A549 (cell line): ENCODE data around the gene TSC22D1. TPM values are rescaled to one million over a fixed set of nuclear protein-coding genes. Genes with fewer than 3 reads are reported as not detected.

Experiments
- ATAC-seq, 2 experiments: fragments of 200-7000 bp in 1 of 2; fragments of >200 bp in 1 of 2; cut with Nextera tagmentation in 1 of 2; cut with Tn5 transposase in 1 of 2; 3 replicates each; pipeline versions ENCODE4 v1.8.0 to v1.9.1; 2018 to 2020; ENCODE audit warnings: mild to moderate bottlenecking in 1 of 2, moderate library complexity in 1 of 2
- CTCF ChIA-PET: fragments of 300-600 bp; sonication (Branson Sonifier 250); formaldehyde crosslinking; extraction: SDS; loops from one replicate; lab custom pipeline; 2021; ENCODE audit warnings: antibody characterized with exemption, inconsistent platforms; lab: Yijun Ruan, JAX
- POLR2A ChIA-PET: fragments of 350-600 bp; formaldehyde crosslinking; extraction: SDS; loops from one replicate; lab custom pipeline; 2021; ENCODE audit warnings: antibody characterized with exemption, inconsistent platforms; lab: Yijun Ruan, JAX
- DNase-seq, 2 experiments: peaks; one replicate each; pipeline versions ENCODE4 v3.0.0 to v3.0.0-alpha.2; 2011 to 2016; ENCODE audit warnings: low read depth in 1 of 2, low spot score in 1 of 2
- FAIRE-seq: peaks from 2 replicates; lab custom pipeline; 2011; peaks lifted over from hg19 to GRCh38; lab: Jason Lieb, UNC
- H3K27ac ChIP-seq, 2 experiments: fragments of >200 bp; sonication (Bioruptor Twin); formaldehyde crosslinking; 3 replicates each; pipeline ENCODE4 v1.5.1; 2016 to 2017
- H3K4me1 ChIP-seq: fragments of >200 bp; sonication (Bioruptor Twin); formaldehyde crosslinking; 3 replicates; pipeline ENCODE4 v1.6.1; 2016
- H3K4me2 ChIP-seq: fragments of >200 bp; sonication (Bioruptor Twin); formaldehyde crosslinking; 3 replicates; pipeline ENCODE4 v1.6.1; 2016
- H3K4me3 ChIP-seq: fragments of >200 bp; sonication (Bioruptor Twin); formaldehyde crosslinking; 3 replicates; pipeline ENCODE4 v1.5.1; 2016
- H3K9me3 ChIP-seq: fragments of >200 bp; sonication (Bioruptor Twin); formaldehyde crosslinking; 3 replicates; pipeline ENCODE4 v1.6.1; 2016
- CBX8 ChIP-seq: fragments of 200-600 bp; sonication (generic); IDR thresholded peaks from 2 replicates; pipeline ENCODE4 v1.6.1; 2016
- E2F6 ChIP-seq: IDR thresholded peaks from 2 replicates; pipeline ENCODE4 v1.6.1; 2012; ENCODE audit warnings: low read depth, borderline replicate concordance
- EHF ChIP-seq: fragments of 250-450 bp; sonication (Bioruptor Pico); IDR thresholded peaks from 2 replicates; pipeline ENCODE4 v1.5.0; 2020; ENCODE audit warnings: mild to moderate bottlenecking
- EHMT2 ChIP-seq: fragments of 200-600 bp; sonication (generic); IDR thresholded peaks from 2 replicates; pipeline ENCODE4 v1.6.1; 2016; ENCODE audit warnings: antibody characterized with exemption, low read depth, mild to moderate bottlenecking, moderate library complexity
- FOSL2 ChIP-seq, 2 experiments: fragments of 450-650 bp in 1 of 2; fragments of >200 bp in 1 of 2; sonication (Bioruptor Twin) in 1 of 2; formaldehyde crosslinking; IDR thresholded peaks; 2 replicates each; pipeline versions ENCODE4 v1.5.0 to v1.6.1; 2016 to 2020; ENCODE audit warnings: mild to moderate bottlenecking in 1 of 2, moderate library complexity in 1 of 2
- HDAC2 ChIP-seq: fragments of 200-600 bp; sonication (generic); IDR thresholded peaks from 2 replicates; pipeline ENCODE4 v1.6.1; 2016
- HEYL ChIP-seq: fragments of 250-450 bp; sonication (Bioruptor Pico); IDR thresholded peaks from 2 replicates; pipeline ENCODE4 v1.8.0; 2021; ENCODE audit warnings: mild to moderate bottlenecking, moderate library complexity
- HOXA7 ChIP-seq: fragments of 250-450 bp; sonication (Bioruptor Pico); IDR thresholded peaks from 2 replicates; pipeline ENCODE4 v1.5.0; 2020; ENCODE audit warnings: mild to moderate bottlenecking, moderate library complexity
- HOXB13 ChIP-seq: fragments of 250-450 bp; sonication (Bioruptor Pico); IDR thresholded peaks from 2 replicates; pipeline ENCODE4 v1.5.0; 2020; ENCODE audit warnings: low read depth, mild to moderate bottlenecking, moderate library complexity
- JUNB ChIP-seq: fragments of >200 bp; sonication (Bioruptor Twin); formaldehyde crosslinking; IDR thresholded peaks from 2 replicates; pipeline ENCODE4 v1.6.1; 2016
- KDM1A ChIP-seq: fragments of 200-600 bp; sonication (generic); IDR thresholded peaks from 2 replicates; pipeline ENCODE4 v1.6.1; 2016; ENCODE audit warnings: low read depth, mild to moderate bottlenecking
- MAX ChIP-seq: IDR thresholded peaks from 2 replicates; pipeline ENCODE4 v1.6.1; 2012
- MAZ ChIP-seq: fragments of 150-350 bp; IDR thresholded peaks from 2 replicates; pipeline ENCODE4 v1.6.1; 2014; ENCODE audit warnings: antibody characterized with exemption, low read depth, low read length, borderline replicate concordance
- MYC ChIP-seq: IDR thresholded peaks from 2 replicates; pipeline ENCODE4 v1.6.1; 2012; ENCODE audit warnings: mild to moderate bottlenecking, inconsistent platforms, low read length, improper control_type of control experiment, borderline replicate concordance
- NFE2L2 ChIP-seq: fragments of 150-350 bp; conservative IDR thresholded peaks from 2 replicates; pipeline ENCODE4 v1.6.1; 2014; ENCODE audit warnings: low read length
- POLR2AphosphoS2 ChIP-seq: conservative IDR thresholded peaks from 2 replicates; pipeline ENCODE4 v1.6.1; 2012; ENCODE audit warnings: low read length, improper control_type of control experiment, inconsistent platforms
- RCOR1 ChIP-seq: fragments of 150-350 bp; IDR thresholded peaks from 2 replicates; pipeline ENCODE4 v1.6.1; 2014; ENCODE audit warnings: antibody characterized with exemption, low read length, low read depth
- SMC3 ChIP-seq: fragments of >200 bp; sonication (Bioruptor Twin); formaldehyde crosslinking; IDR thresholded peaks from 3 replicates; pipeline ENCODE4 v1.6.1; 2018; ENCODE audit warnings: inconsistent platforms
- USF2 ChIP-seq: fragments of 450-650 bp; IDR thresholded peaks from 2 replicates; pipeline ENCODE4 v1.6.1; 2014; ENCODE audit warnings: antibody characterized with exemption
- ZFP36 ChIP-seq: fragments of 450-650 bp; IDR thresholded peaks from 2 replicates; pipeline ENCODE4 v1.6.1; 2014; ENCODE audit warnings: borderline replicate concordance; ENCODE audit not compliant: partially characterized antibody
- ZNF302 ChIP-seq: fragments of 250-450 bp; sonication (Bioruptor Pico); IDR thresholded peaks from 2 replicates; pipeline ENCODE4 v1.9.0; 2021; ENCODE audit warnings: inconsistent platforms, mild to moderate bottlenecking, moderate library complexity
- ZSCAN20 ChIP-seq: fragments of 250-450 bp; sonication (Bioruptor Pico); IDR thresholded peaks from 2 replicates; pipeline ENCODE4 v1.8.0; 2022; ENCODE audit warnings: mild to moderate bottlenecking, moderate library complexity
- WGBS: methylation state at CpG from one replicate; pipeline ENCODE4 v1.1.6; 2017; ENCODE audit errors: missing lambda C conversion rate; 5-methylcytosine and 5-hydroxymethylcytosine counted together
- polyA plus RNA-seq, 4 experiments: library from polyadenylated mRNA; depleted of rRNA in 3 of 4; stranded (reverse); fragments of >200 nt; fragmentation: RNase III in 1 of 4; extraction: RNeasy Plus Mini Kit Qiagen cat#74134 plus additional on column Dnase treatment in 1 of 4; gene quantifications; 2 replicates in 3 of 4; 3 replicates in 1 of 4; pipeline ENCODE4 v1.2.3, GENCODE V29; 2011 to 2017

Gene TSC22D1
- polyA plus RNA-seq, 2 of the 4 experiments (the other 2 are of a cell fraction), result 66.8 to 196 TPM

GRCh38 chr13:44452418-44452817, 123.7 kb downstream of the TSC22D1 start (continued):
- TF ChIP-seq EHMT2 (no peak), RCOR1 (no peak), JUNB (no peak), EHF (CRISPR knock-in tag) (no peak)

- POLR2A ChIA-PET, result interaction anchor here (0.5 kb wide), 1 partner anchor 310 kb away, joined by 3 read pairs; no protein-coding TSS in a partner anchor
- DNase-seq, result no peak
- CTCF ChIA-PET, result interaction anchor here (1.7 kb wide), 1 partner anchor 544 kb away, joined by 4 read pairs; no protein-coding TSS in a partner anchor
These were observed 124.5 kb downstream of the TSC22D1 start for GRCh38 chr13:44451651-44452050.

GRCh38 chr13:44451126-44451525, 125.0 kb downstream of the TSC22D1 start:
- Histone ChIP-seq H3K27ac (no peak overlapping the region), H3K4me2 (no peak overlapping the region), H3K9me3 (no peaks in the 10 kb centered on the region), H3K4me3 (no peak overlapping the region), H3K4me1 (peaks cover 13% of the 10 kb centered on the region; the same call in 1 of the 3 replicates)
- no peak for DNase-seq
- FAIRE-seq, result no peak
- 96% methylated on average over 11 of the region's 12 CpGs for WGBS
- POLR2A ChIA-PET, result no interaction called here
- ATAC-seq, result no peak
- CTCF ChIA-PET, result no interaction called here
- TF ChIP-seq USF2 (no peak), HDAC2 (no peak)

More at GRCh38 chr13:44451651-44452050, 124.5 kb downstream of the TSC22D1 start:
- no peak for FAIRE-seq
- Histone ChIP-seq H3K4me2 (no peak overlapping the region), H3K27ac (no peak overlapping the region), H3K9me3 (no peaks in the 10 kb centered on the region), H3K4me1 (peaks cover 13% of the 10 kb centered on the region; the same call in 1 of the 3 replicates), H3K4me3 (no peak overlapping the region)
- WGBS, result 98% methylated on average over 7 of the region's 7 CpGs
- no peak for TF ChIP-seq MAZ
- no peak for TF ChIP-seq E2F6
- no peak for TF ChIP-seq USF2
- TF ChIP-seq HDAC2, result no peak
- TF ChIP-seq SMC3, result no peak
- TF ChIP-seq KDM1A, result no peak
- no peak for TF ChIP-seq JUNB
- no peak for TF ChIP-seq EHF (CRISPR knock-in tag)
- no peak for TF ChIP-seq FOSL2 (IDR thresholded peaks at IDR 0.05)
- no peak for TF ChIP-seq FOSL2 (CRISPR knock-in tag; IDR thresholded peaks at IDR 0.05)
- no peak for TF ChIP-seq HOXB13
- no peak for TF ChIP-seq ZSCAN20
- TF ChIP-seq NFE2L2, result no peak
- no peak for TF ChIP-seq HEYL
- TF ChIP-seq MYC, result no peak
- no peak for TF ChIP-seq HOXA7 (CRISPR knock-in tag)
- no peak for TF ChIP-seq POLR2AphosphoS2
- TF ChIP-seq MAX, result no peak
- TF ChIP-seq ZNF302 (CRISPR knock-in tag), result no peak
- TF ChIP-seq CBX8, result no peak
- no peak for TF ChIP-seq ZFP36
- ATAC-seq, result no peak
